GM18858 (cell line): Measurements from ENCODE around the gene VCX3A.
"Not testable (repeated sequence)": the region's sequence is repeated elsewhere in the genome, so short reads cannot be mapped to it uniquely, and the experiment has no call there.

ENCODE experiments used
- ATAC-seq: cut with Tn5 transposase; IDR thresholded peaks from one replicate; pipeline ENCODE4 v1.9.1; 2021; ENCODE audit not compliant: unreplicated experiment

Gene VCX3A

DNA sequence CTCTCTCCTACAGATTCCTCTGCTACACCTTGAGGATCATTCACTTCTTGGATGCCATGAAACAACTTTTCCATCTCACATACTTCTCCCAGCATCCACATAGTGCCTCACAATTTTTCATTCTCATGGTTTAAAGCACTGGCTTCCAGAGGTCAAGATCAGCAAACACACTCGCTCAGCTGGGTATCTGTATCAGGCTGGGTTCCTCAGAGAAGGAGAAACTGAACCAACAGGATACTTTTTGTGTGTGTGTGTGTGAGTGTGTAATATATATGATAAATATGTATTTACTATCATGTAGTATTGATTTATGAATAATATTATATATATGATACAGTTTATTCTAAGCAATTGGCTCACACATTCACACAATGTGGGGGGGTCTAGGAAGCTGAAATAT, at the start of gene VCX3A:
Gene VCX3A, minus strand, starts transcription at position 101 of the 400 bp plus-strand sequence. CDS start 621 bp downstream, outside the sequence.
- not testable (repeated sequence) for ATAC-seq

DNA sequence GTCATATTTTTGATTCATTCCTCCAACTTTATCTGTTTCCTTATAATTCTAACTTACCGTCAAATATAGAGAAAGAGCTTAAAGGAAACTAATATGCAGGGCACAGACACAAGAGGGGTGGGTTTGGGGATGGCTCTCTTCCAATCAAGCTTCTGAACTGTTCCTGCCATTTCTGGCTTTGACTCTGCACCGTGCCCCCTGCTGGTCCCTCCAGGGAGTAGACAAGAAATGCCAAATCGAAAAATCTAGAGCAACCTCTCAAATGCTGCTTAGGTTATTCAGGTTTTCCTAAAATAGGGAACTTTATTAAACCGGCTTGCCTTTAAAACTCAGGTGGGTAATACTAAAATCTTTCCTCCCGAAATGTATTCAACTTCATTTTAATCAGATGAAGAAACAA, 39.8 kb upstream of the VCX3A start:
- ATAC-seq, result no peak

DNA sequence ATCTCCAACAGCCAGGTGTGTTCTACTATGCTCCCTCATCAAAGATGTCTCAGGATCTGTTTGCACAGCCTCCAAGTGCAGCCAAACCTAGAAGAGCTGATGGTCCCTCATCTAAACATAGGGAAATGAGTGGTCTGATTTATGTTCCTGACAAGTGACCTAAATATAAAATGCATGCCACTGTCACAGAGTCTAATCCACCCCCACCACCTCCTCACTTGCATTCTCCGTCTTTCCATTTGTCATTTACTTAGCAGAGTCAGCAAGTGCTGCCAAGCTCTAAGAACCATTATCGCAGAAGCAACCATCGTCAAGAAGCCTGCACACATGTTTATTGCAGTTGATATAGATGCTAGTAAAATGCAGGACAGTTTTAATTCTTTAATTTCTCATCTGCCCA, 33.1 kb upstream of the VCX3A start:
- ATAC-seq, result no peak

DNA sequence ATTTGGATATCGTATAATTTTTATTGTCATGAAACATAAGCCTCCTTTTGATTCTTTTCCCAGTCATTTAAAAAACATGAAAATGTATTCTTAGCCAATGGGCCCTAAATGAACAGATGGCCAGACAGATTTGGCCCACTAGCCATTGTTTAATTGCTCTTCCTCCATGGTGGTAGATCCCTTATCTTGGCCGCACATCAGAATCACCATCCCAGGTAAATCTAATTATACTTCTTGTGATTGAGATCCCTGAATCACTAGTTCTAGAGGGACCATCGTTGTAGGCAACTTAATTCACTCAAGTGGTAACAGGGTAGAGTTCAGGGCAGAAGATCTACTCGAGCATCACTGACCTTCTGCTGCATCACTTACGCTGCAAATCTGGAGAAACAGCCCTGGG, 24.1 kb upstream of the VCX3A start:
- ATAC-seq, result no peak

DNA sequence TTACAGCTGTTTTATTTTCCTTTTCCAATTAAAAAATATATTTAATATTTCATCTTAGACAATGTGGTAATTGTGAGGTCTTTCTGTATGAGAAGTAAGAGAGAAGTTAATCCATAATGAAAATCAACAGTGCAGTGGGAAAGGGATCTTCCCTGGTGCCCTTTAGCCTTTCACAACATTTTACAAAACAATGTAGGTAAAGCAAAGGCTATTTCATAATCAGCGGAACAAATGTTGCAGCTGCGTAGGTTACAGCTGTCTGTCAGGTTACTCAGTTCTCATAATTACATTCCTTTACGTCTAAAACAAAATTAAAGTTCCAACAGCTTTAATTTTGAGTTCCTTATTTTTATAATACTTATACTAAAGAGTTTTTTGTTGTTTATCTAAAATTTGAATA, 22.8 kb upstream of the VCX3A start:
- no peak for ATAC-seq

DNA sequence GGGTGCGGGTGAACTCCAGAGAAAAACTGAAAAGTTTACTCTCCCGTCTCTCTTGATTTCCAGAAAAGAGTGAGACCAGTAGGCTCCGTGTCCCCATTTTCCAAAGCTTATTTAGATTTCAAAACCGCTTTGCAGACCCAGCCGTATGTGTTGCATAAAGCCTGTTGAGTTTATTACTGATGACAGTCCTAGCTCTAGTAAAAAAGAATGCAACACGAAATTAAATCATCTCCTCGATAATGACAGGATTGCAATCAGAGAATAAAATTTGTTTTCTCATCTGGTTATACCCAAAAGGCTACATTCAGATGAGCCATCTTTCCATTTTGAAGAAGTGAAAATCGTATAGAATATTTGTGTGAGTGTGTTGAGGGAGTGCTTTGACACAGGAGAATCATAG, 16.1 kb upstream of the VCX3A start:
- no peak for ATAC-seq

DNA sequence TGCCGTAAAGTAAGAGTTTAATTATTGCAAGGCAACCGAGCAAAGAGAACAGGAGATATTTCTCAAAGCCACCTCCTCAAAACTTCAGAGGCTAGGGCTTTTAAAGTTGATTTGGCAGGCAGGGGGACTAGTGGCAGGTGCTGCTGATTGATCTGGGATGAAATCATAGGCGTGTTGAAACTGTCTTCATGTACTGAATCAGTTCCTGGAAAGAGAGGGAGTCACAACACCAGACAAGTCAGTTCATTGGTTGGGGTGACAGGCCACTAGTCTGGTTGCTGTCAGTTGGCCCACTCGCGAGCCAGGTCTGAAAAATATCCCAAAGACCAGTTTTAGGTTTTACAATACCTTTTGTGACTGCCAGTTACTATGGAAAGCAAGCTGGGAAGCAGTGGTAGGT, 10.8 kb upstream of the VCX3A start:
- no peak for ATAC-seq

DNA sequence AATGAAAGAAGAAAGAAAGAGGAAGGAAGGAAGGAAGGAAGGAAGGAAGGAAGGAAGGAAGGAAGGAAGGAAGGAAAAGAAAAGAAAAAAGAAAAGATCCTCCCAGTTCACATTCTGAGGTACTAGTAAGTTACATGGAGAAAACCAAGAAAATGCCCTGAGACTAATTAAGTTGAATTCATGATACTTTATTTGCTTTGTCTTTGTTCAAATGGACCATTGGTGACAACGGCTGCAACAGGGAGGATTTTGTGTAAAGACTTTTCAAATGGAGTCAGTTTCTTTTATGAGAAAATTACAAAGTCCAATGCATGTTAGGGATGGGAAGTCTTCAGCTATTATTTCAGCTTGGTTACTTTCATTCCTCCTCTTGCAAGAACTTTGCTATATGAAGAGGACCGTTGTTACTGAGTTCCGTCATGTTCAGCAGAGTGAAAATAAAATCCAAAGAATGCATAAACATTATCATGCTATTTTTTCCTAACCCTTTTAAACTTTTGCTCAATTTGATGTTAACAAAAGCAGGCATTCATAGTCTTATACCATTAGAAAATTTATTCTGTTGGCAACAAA, 8.3 kb downstream of the VCX3A start:
- no peak for ATAC-seq

DNA sequence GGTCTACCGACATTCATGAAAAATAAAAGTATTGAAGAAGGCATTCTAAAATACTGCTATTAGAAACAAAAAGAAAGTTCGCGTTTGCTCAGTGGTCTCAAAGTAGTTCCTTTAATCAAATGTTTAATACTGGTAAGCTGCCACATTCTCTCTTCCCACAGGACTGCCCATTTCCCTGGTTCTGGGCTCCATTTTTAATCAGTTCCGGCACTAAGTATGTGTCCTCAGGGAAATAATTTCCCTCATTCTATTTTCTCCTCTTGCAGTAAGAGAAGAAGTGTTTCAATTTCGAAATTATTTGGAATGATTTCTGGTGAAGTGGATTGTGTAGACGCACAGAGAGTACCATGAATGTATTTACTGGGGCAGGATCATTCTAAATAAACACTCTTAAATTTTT, 17.5 kb downstream of the VCX3A start:
- ATAC-seq, result no peak

DNA sequence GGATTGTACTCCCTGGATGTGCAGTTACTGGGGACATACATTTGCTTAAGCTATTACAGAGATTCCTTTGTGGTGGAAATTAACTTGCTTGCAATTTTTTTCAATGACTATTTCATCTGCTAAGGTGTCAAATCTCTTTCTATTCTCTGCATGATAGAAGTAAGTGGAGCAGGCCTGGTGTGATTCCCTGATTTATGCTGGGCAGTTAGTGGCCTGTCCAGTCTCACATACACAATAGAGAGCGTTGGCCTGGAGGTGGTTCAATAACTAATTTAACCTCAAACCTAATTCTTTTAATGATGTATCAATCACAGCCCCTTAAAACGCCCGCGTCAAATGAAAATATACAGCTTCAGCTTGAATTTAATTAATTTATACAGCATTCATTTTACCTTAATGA, 28.5 kb downstream of the VCX3A start:
- ATAC-seq, result no peak

DNA sequence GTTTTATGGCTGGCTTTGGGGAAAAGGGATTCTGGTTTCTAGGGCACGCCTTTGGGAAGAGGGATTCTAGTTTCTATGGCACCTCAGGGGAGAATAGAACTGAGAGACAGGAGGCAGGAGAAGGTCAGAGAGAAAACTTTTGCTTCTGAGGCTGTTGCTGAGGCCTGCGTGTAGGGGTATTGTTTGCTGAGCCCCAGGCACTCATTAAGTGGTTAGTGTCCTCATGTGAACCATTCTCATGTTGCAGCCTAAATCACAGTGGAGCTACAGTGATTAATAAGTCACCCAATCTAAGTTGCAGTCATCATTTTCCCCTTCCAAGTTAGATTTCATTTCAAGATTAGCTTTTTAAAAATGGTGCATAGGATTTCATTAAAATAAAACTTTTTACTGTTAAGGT, 29.0 kb downstream of the VCX3A start:
- no peak for ATAC-seq

DNA sequence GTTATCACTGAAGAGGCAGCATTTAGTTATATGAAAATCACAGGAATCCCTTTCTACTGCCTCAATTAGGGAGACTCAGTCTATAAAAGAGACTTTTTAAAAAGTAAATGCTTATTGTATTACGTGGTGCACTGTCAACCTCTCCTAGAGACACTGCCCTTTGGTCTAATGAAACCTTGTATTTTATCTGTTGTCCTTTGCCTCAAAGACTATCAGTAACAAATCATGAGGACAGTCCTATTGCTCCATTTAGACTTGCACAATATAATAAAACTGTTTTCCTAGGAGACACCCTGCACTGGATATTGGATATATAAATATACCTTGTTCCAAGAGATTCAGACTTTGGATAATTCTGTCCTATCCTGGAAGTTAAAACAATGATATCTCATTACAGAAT, 34.2 kb downstream of the VCX3A start:
- ATAC-seq, result no peak

DNA sequence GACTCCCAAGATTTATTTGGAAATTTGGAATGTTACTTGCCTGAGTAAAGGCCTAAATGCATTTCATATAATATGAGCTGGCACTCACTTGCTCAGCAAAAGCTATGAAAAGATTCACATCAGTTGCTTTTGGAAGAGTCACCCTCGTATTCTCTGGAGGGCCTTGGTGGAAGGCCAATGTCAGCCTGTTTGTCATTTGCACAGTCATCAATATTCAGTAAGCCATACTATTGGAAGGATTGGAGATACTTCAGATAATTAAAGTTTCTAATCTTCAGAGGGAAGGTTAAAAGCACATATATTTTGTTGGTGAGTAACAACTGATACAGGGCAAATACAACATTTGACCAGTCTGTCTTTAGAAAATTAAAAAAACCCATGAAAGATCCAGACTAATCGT, 36.6 kb downstream of the VCX3A start:
- no peak for ATAC-seq
